ENCODE results near the gene MEGF8. TPM values are rescaled to one million over a fixed set of nuclear protein-coding genes. Genes with fewer than 3 reads are reported as not detected.

The MEGF8 gene
- total and polyA plus RNA-seq, 10 of the 15 experiments (the other 5 are each of a cell fraction or from before 2014, with no cell fraction given) = 0.43 to 12.8 (median 2.7) TPM

GRCh38 chr19:42369433-42370067 lies 44.1 kb downstream of the MEGF8 start:
- intact Hi-C loops (cut with micrococcal nuclease; ENCODE audit: unreplicated experiment) = no loop called here
- ChIA-PET SMC1A (ENCODE audit: uncharacterized antibody, unreplicated experiment) (no interaction called here), POLR2A (no interaction called here), RAD21 (ENCODE audit: unreplicated experiment) (no interaction called here), CTCF (no interaction called here)
- H3K9ac ChIP-seq (ENCODE audit: control insufficient read depth, insufficient read depth, low read length) = no peak overlapping the region
- WGBS (ENCODE audit: insufficient coverage, insufficient replicate concordance, low lambda C conversion rate, missing lambda C conversion rate) = 90% methylated on average over 24 of the region's 27 CpGs
- FAIRE-seq (no peak), ATAC-seq (no peak), DNase-seq (ENCODE audit: low read depth, low spot score) (no peak)
- no peaks in the 10 kb centered on the region for H3K79me2 ChIP-seq (ENCODE audit: control insufficient read depth, insufficient read depth, low read length)
- no peaks in the 10 kb centered on the region for H4K20me1 ChIP-seq (ENCODE audit: control insufficient read depth, insufficient read depth)
- no peak for TF ChIP-seq ZNF274 (IDR thresholded peaks at IDR 0.05; ENCODE audit: insufficient read depth, insufficient read length)
- TF ChIP-seq PML (IDR thresholded peaks at IDR 0.05; ENCODE audit: low read length) = no peak
- TF ChIP-seq, protein P1, sequence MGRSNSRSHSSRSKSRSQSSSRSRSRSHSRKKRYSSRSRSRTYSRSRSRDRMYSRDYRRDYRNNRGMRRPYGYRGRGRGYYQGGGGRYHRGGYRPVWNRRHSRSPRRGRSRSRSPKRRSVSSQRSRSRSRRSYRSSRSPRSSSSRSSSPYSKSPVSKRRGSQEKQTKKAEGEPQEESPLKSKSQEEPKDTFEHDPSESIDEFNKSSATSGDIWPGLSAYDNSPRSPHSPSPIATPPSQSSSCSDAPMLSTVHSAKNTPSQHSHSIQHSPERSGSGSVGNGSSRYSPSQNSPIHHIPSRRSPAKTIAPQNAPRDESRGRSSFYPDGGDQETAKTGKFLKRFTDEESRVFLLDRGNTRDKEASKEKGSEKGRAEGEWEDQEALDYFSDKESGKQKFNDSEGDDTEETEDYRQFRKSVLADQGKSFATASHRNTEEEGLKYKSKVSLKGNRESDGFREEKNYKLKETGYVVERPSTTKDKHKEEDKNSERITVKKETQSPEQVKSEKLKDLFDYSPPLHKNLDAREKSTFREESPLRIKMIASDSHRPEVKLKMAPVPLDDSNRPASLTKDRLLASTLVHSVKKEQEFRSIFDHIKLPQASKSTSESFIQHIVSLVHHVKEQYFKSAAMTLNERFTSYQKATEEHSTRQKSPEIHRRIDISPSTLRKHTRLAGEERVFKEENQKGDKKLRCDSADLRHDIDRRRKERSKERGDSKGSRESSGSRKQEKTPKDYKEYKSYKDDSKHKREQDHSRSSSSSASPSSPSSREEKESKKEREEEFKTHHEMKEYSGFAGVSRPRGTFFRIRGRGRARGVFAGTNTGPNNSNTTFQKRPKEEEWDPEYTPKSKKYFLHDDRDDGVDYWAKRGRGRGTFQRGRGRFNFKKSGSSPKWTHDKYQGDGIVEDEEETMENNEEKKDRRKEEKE (IDR thresholded peaks at IDR 0.05) = no peak
- no peak for TF ChIP-seq STAT1 (conservative IDR thresholded peaks at IDR 0.05)
- TF ChIP-seq ELK1 (IDR thresholded peaks at IDR 0.05; ENCODE audit: low read depth, low read length) = no peak
- TF ChIP-seq POU2F2 (IDR thresholded peaks at IDR 0.05; ENCODE audit: borderline replicate concordance, low read depth, low read length) = no peak
- TF ChIP-seq KAT2A (conservative IDR thresholded peaks at IDR 0.05; ENCODE audit: control insufficient read depth, low read depth, low read length) = no peak
- no peak overlapping the region for H3K4me2 ChIP-seq (ENCODE audit: control insufficient read depth, insufficient read depth)
- H3K27ac ChIP-seq (ENCODE audit: control insufficient read depth, insufficient read depth) = no peak overlapping the region
- no peaks in the 10 kb centered on the region for H3K36me3 ChIP-seq (ENCODE audit: control insufficient read depth in 2 of 2, insufficient read depth in 2 of 2, low read length in 1 of 2)
- BruUV-seq (replicated peaks) = no TSS peak
- no peaks in the 10 kb centered on the region; the same call in 2 of the 3 replicates for H3K9me3 ChIP-seq (replicated peaks; ENCODE audit: control insufficient read depth, insufficient read depth, low read length)
- no peaks in the 10 kb centered on the region for H3K4me1 ChIP-seq (ENCODE audit: control insufficient read depth, insufficient read depth, low read length)
- H3K4me3 ChIP-seq = no peak overlapping the region
- no peaks in the 10 kb centered on the region for H3K27me3 ChIP-seq (replicated peaks in 1 of 2; ENCODE audit: control insufficient read depth in 2 of 2, insufficient read depth in 2 of 2, low read length in 1 of 2)
- in situ Hi-C loops (cut with MboI) = no loop called here
- H2AFZ ChIP-seq (ENCODE audit: control insufficient read depth, low read depth, low read length) = no peak overlapping the region

Data from GM12878 (cell line).